Endodermal cell (in vitro differentiated cells): Measurements from ENCODE around the gene PTPRCAP. TPM values are rescaled to one million over a fixed set of nuclear protein-coding genes. Genes with fewer than 3 reads are reported as not detected.
A peak's percentile ranks its signal among the peaks of the same experiment; 100 is the strongest.

Experiments used
- DNase-seq: peaks from one replicate; pipeline ENCODE4 v3.0.0-alpha.2; 2017
- H3K27ac ChIP-seq: 2 replicates; pipeline ENCODE4 v1.5.1; 2013; ENCODE audit warnings: mild to moderate bottlenecking, low read depth, low read length, moderate library complexity
- H3K27me3 ChIP-seq: 2 replicates; pipeline ENCODE4 v1.6.1; 2013; ENCODE audit warnings: mild to moderate bottlenecking, low read length, moderate library complexity; ENCODE audit not compliant: insufficient read depth, control insufficient read depth, poor library complexity, severe bottlenecking
- H3K36me3 ChIP-seq: 2 replicates; pipeline ENCODE4 v1.7.0; 2013; ENCODE audit warnings: mild to moderate bottlenecking, low read length, moderate library complexity; ENCODE audit not compliant: control insufficient read depth, insufficient read depth
- H3K4me1 ChIP-seq: one replicate; pipeline ENCODE4 v1.7.0; 2013; ENCODE audit warnings: low read length; ENCODE audit not compliant: control insufficient read depth, insufficient read depth
- H3K4me3 ChIP-seq: 2 replicates; pipeline ENCODE4 v1.5.1; 2013; ENCODE audit warnings: mild to moderate bottlenecking, low read length, moderate library complexity
- H3K9ac ChIP-seq: 2 replicates; pipeline ENCODE4 v1.6.1; 2013; ENCODE audit warnings: mild to moderate bottlenecking, low read length, moderate library complexity; ENCODE audit not compliant: poor library complexity, severe bottlenecking; ENCODE audit errors: extremely low read depth
- H3K9me3 ChIP-seq: 2 replicates; pipeline ENCODE4 v1.6.1; 2013; ENCODE audit warnings: mild to moderate bottlenecking, low read length, moderate library complexity; ENCODE audit not compliant: control insufficient read depth
- H3K27ac Mint-ChIP-seq: 2 replicates; pipeline ENCODE4 v1.8.0; 2020; ENCODE audit warnings: mixed read lengths
- H3K27me3 Mint-ChIP-seq: 2 replicates; pipeline ENCODE4 v1.8.0; 2021; ENCODE audit warnings: mild to moderate bottlenecking, mixed read lengths; ENCODE audit not compliant: insufficient read depth
- H3K36me3 Mint-ChIP-seq: 2 replicates; pipeline ENCODE4 v1.8.0; 2020; ENCODE audit warnings: low read depth, mixed read lengths
- H3K4me1 Mint-ChIP-seq: 2 replicates; pipeline ENCODE4 v1.8.0; 2020; ENCODE audit warnings: mixed read lengths
- H3K4me3 Mint-ChIP-seq: 2 replicates; pipeline ENCODE4 v1.8.0; 2020; ENCODE audit warnings: mild to moderate bottlenecking, moderate library complexity, mixed read lengths
- H3K9me3 Mint-ChIP-seq: 2 replicates; pipeline ENCODE4 v1.8.0; 2020; ENCODE audit warnings: mild to moderate bottlenecking, mixed read lengths
- CTCF ChIP-seq: fragments of 200-600 bp; sonication (generic); conservative IDR thresholded peaks from 2 replicates; pipeline ENCODE4 v1.5.0; 2021; ENCODE audit warnings: antibody characterized with exemption, mild to moderate bottlenecking
- WGBS, 2 experiments: methylation state at CpG; one replicate each; pipeline versions ENCODE4 v1.1.5 to v1.1.7; 2013; ENCODE audit warnings: missing lambda C conversion rate in 2 of 2, mixed read lengths in 1 of 2; ENCODE audit not compliant: insufficient coverage in 1 of 2, insufficient read length in 1 of 2; 5-methylcytosine and 5-hydroxymethylcytosine counted together
- total RNA-seq, 2 donors: library from RNA; stranded (reverse); fragmentation: NEBNext Ultra II Directional in 1 of 2; extraction: Animal tissue kit (Norgen Biotek cat#: 25700) in 1 of 2; gene quantifications; 2 replicates in 1 of 2; 3 replicates in 1 of 2; pipeline ENCODE4 v1.2.1, GENCODE V29; 2021

PTPRCAP gene
- total RNA-seq, 2 donors from 2014 or later, result 2.1 TPM; not detected in 1

- TF ChIP-seq CTCF, result no peak
- Histone ChIP-seq H3K4me3 (peak overlapping the region; percentile 92), H3K36me3 (no peaks in the 10 kb centered on the region), H3K9ac (peak overlapping the region; percentile 83), H3K27me3 (no peaks in the 10 kb centered on the region), H3K9me3 (no peaks in the 10 kb centered on the region), H3K27ac (peak overlapping the region; percentile 70), H3K4me1 (no peaks in the 10 kb centered on the region)
- peak overlapping the region; percentile 74 for H3K4me3 Mint-ChIP-seq
- H3K4me1 Mint-ChIP-seq, result peaks cover 9% of the 10 kb centered on the region
- 16 to 69% methylated on average over 10 to 55 of the region's 56 CpGs for WGBS, 2 experiments
- peaks cover 4% of the 10 kb centered on the region for H3K36me3 Mint-ChIP-seq
- H3K27ac Mint-ChIP-seq, result peak overlapping the region; percentile 91
- peak; percentile 98 for DNase-seq
- H3K9me3 Mint-ChIP-seq, result no peaks in the 10 kb centered on the region
- H3K27me3 Mint-ChIP-seq, result peaks cover 2% of the 10 kb centered on the region
These were observed 27.1 kb upstream of the PTPRCAP start for GRCh38 chr11:67464411-67465188.

GRCh38 chr11:67463680-67464410, 26.4 kb upstream of the PTPRCAP start:
- TF ChIP-seq CTCF, result no peak
- Mint-ChIP-seq H3K27me3 (peaks cover 5% of the 10 kb centered on the region), H3K4me1 (peaks cover 9% of the 10 kb centered on the region), H3K4me3 (peak overlapping the region; percentile 74), H3K36me3 (peaks cover 4% of the 10 kb centered on the region), H3K9me3 (no peaks in the 10 kb centered on the region), H3K27ac (no peak overlapping the region)
- no peaks in the 10 kb centered on the region for H3K4me1 ChIP-seq
- no peak overlapping the region for H3K9ac ChIP-seq
- no peaks in the 10 kb centered on the region for H3K36me3 ChIP-seq
- H3K4me3 ChIP-seq, result no peak overlapping the region
- DNase-seq, result peak; percentile 57
- no peak overlapping the region for H3K27ac ChIP-seq
- H3K9me3 ChIP-seq, result no peaks in the 10 kb centered on the region
- H3K27me3 ChIP-seq, result no peaks in the 10 kb centered on the region
- WGBS, 2 experiments, result 88 to 91% methylated on average over 10 to 20 of the region's 20 CpGs

GRCh38 chr11:67463186-67463585, 25.7 kb upstream of the PTPRCAP start:
- TF ChIP-seq CTCF, result no peak
- H3K4me3 ChIP-seq, result no peak overlapping the region
- no peak overlapping the region for H3K9ac ChIP-seq
- no peaks in the 10 kb centered on the region for H3K9me3 ChIP-seq
- no peak overlapping the region for H3K27ac Mint-ChIP-seq
- no peak overlapping the region for H3K4me3 Mint-ChIP-seq
- no peak overlapping the region for H3K27ac ChIP-seq
- no peak for DNase-seq
- peaks cover 4% of the 10 kb centered on the region for H3K36me3 Mint-ChIP-seq
- H3K4me1 Mint-ChIP-seq, result peaks cover 6% of the 10 kb centered on the region
- H3K36me3 ChIP-seq, result no peaks in the 10 kb centered on the region
- H3K9me3 Mint-ChIP-seq, result no peaks in the 10 kb centered on the region
- WGBS, 2 experiments, result 85 to 98% methylated on average over 7 to 10 of the region's 10 CpGs
- H3K27me3 ChIP-seq, result no peaks in the 10 kb centered on the region
- no peaks in the 10 kb centered on the region for H3K4me1 ChIP-seq
- peaks cover 5% of the 10 kb centered on the region for H3K27me3 Mint-ChIP-seq
